ENCODE data around the gene USHBP1.

Gene USHBP1

GRCh38 chr19:17309198-17309964, 44.8 kb upstream of the USHBP1 start, which contains the start of gene DDA1:
DDA1 (plus strand) TSS chr19:17309563; CDS start chr19:17309655, 92 bp downstream.
- peak; percentile 97 for DNase-seq (ENCODE audit: low spot score)
- TF ChIP-seq CTCF (IDR thresholded peaks at IDR 0.05; ENCODE audit: extremely low read depth, missing control alignments), result no peak

GRCh38 chr19:17307876-17308377, 43.4 kb upstream of the USHBP1 start:
- no peak for TF ChIP-seq CTCF (IDR thresholded peaks at IDR 0.05; ENCODE audit: extremely low read depth, missing control alignments)
- no peak for DNase-seq (ENCODE audit: low spot score)

- no peak for TF ChIP-seq CTCF (IDR thresholded peaks at IDR 0.05; ENCODE audit: extremely low read depth, missing control alignments)
- no peak for DNase-seq (ENCODE audit: low spot score)
These were observed 41.8 kb upstream of the USHBP1 start for GRCh38 chr19:17306285-17306714.

- peak; percentile 92 for DNase-seq (ENCODE audit: low spot score)
- peak; percentile 56 for TF ChIP-seq CTCF (IDR thresholded peaks at IDR 0.05; ENCODE audit: extremely low read depth, missing control alignments)
These were observed 41.2 kb upstream of the USHBP1 start, which contains the start of gene MRPL34 for GRCh38 chr19:17305517-17306284. MRPL34 (plus strand) TSS chr19:17305872; CDS start chr19:17305893, 21 bp downstream.

- DNase-seq (ENCODE audit: low spot score), result no peak
- TF ChIP-seq CTCF (IDR thresholded peaks at IDR 0.05; ENCODE audit: extremely low read depth, missing control alignments), result no peak
These were observed 40.6 kb upstream of the USHBP1 start for GRCh38 chr19:17305216-17305516.

- no peak for DNase-seq (ENCODE audit: low spot score)
- no peak for TF ChIP-seq CTCF (IDR thresholded peaks at IDR 0.05; ENCODE audit: extremely low read depth, missing control alignments)
These were observed 40.1 kb upstream of the USHBP1 start for GRCh38 chr19:17304386-17305215.

All from GM20000 (cell line).